ENCODE data around the gene MAP2K4. TPM values are rescaled to one million over a fixed set of nuclear protein-coding genes. Genes with fewer than 3 reads are reported as not detected.

MAP2K4 gene
- polyA plus RNA-seq, 2 of the 4 experiments (the other 2 are of a cell fraction) = 28.9 to 47.7 TPM

- Histone ChIP-seq H3K4me1 (no peaks in the 10 kb centered on the region), H3K4me2 (no peak overlapping the region), H3K4me3 (no peak overlapping the region), H3K27ac (no peak overlapping the region), H3K9me3 (no peaks in the 10 kb centered on the region)
- FAIRE-seq (peak; percentile 98), DNase-seq (ENCODE audit: low read depth in 1 of 2, low spot score in 1 of 2) (peak; percentile 49 to 66), ATAC-seq (peak; percentile 74 to 84; a peak in 5 of 6 replicates)
- TF ChIP-seq SMC3 (IDR thresholded peaks at IDR 0.05) = peak; percentile 73
- peak; percentile 79 for TF ChIP-seq CTCF (IDR thresholded peaks at IDR 0.05)
- TF ChIP-seq PHF8 (IDR thresholded peaks at IDR 0.05; ENCODE audit: borderline replicate concordance, low read depth) = no peak
- TF ChIP-seq RAD21 (conservative IDR thresholded peaks at IDR 0.05 in 1 of 2, IDR thresholded peaks at IDR 0.05 in 1 of 2) = peak; percentile 73 to 82
- no peak for TF ChIP-seq ESRRA (IDR thresholded peaks at IDR 0.05; ENCODE audit: borderline replicate concordance, low read length)
- ChIA-PET POLR2A (interaction anchor here (1.3 kb wide), 1 partner anchor 11 kb away, joined by 7 read pairs; the partner anchor contains the start of gene ZNF18), CTCF (interaction anchor here (0.7 to 6.6 kb wide), 16 partner anchors 9 to 1340 kb away, joined by 3 to 37 read pairs (median 4); partner anchors contain the start of gene ZNF18)
- WGBS (ENCODE audit: missing lambda C conversion rate) = 15% methylated on average over 5 of the region's 5 CpGs
These were observed 33.7 kb upstream of the MAP2K4 start for GRCh38 chr17:11986942-11987329.

- ATAC-seq = no peak
- DNase-seq (ENCODE audit: low read depth in 1 of 2, low spot score in 1 of 2) = no peak
- H3K9me3 ChIP-seq = no peaks in the 10 kb centered on the region
- no peak overlapping the region for H3K4me2 ChIP-seq
- WGBS (ENCODE audit: missing lambda C conversion rate) = 82% methylated on average over 7 of the region's 7 CpGs
- FAIRE-seq = no peak
- no peak overlapping the region for H3K27ac ChIP-seq
- no peak overlapping the region for H3K4me3 ChIP-seq
- H3K4me1 ChIP-seq = no peaks in the 10 kb centered on the region
- POLR2A ChIA-PET = no interaction called here
- CTCF ChIA-PET = interaction anchor here (1.1 to 1.9 kb wide), 3 partner anchors 7 to 346 kb away, joined by 3 to 5 read pairs (median 5); no protein-coding TSS in a partner anchor
- TF ChIP-seq RCOR1 (IDR thresholded peaks at IDR 0.05; ENCODE audit: low read depth, low read length) = no peak
These were observed 30.2 kb upstream of the MAP2K4 start for GRCh38 chr17:11990363-11990983.

- peaks cover 8% of the 10 kb centered on the region for H3K4me1 ChIP-seq
- no peaks in the 10 kb centered on the region for H3K9me3 ChIP-seq
- H3K27ac ChIP-seq = no peak overlapping the region
- WGBS (ENCODE audit: missing lambda C conversion rate) = 65% methylated on average over 4 of the region's 4 CpGs
- no peak for FAIRE-seq
- no peak for ATAC-seq
- no peak overlapping the region for H3K4me3 ChIP-seq
- no peak overlapping the region for H3K4me2 ChIP-seq
- POLR2A ChIA-PET = no interaction called here
- DNase-seq (ENCODE audit: low read depth in 1 of 2, low spot score in 1 of 2) = no peak
- TF ChIP-seq GATA3 (IDR thresholded peaks at IDR 0.05; ENCODE audit: borderline replicate concordance) (no peak), USF2 (IDR thresholded peaks at IDR 0.05) (no peak), ZSCAN20 (CRISPR knock-in tag; IDR thresholded peaks at IDR 0.05) (no peak), RCOR1 (IDR thresholded peaks at IDR 0.05; ENCODE audit: low read depth, low read length) (no peak), POLR2A (IDR thresholded peaks at IDR 0.05; ENCODE audit: low read length) (no peak)
- CTCF ChIA-PET = interaction anchor here (0.7 to 2.1 kb wide), 10 partner anchors 8 to 1373 kb away, joined by 3 to 5 read pairs (median 4); no protein-coding TSS in a partner anchor
These were observed 29.2 kb upstream of the MAP2K4 start for GRCh38 chr17:11991461-11991860.

- Histone ChIP-seq H3K4me1 (peaks cover 8% of the 10 kb centered on the region), H3K27ac (peak overlapping the region; percentile 88 to 94), H3K4me2 (peak overlapping the region; percentile 74), H3K9me3 (no peaks in the 10 kb centered on the region), H3K4me3 (peak overlapping the region; percentile 70)
- under 1% methylated on average over 12 of the region's 14 CpGs for WGBS (ENCODE audit: missing lambda C conversion rate)
- no peak; a peak in 2 of 6 replicates for ATAC-seq
- ChIA-PET POLR2A (interaction anchor here (0.6 to 4.2 kb wide), 52 partner anchors 8 to 1352 kb away, joined by 3 to 217 read pairs (median 4); partner anchors contain the start of genes ELAC2, MAP2K4 and TMEM220), CTCF (interaction anchor here (0.9 to 2.9 kb wide), 10 partner anchors 11 to 1259 kb away, joined by 3 to 24 read pairs (median 4); no protein-coding TSS in a partner anchor)
- TF ChIP-seq ZNF302 (CRISPR knock-in tag; IDR thresholded peaks at IDR 0.05) = no peak
- TF ChIP-seq ESRRA (IDR thresholded peaks at IDR 0.05; ENCODE audit: borderline replicate concordance, low read length) = no peak
- TF ChIP-seq RFX5 (IDR thresholded peaks at IDR 0.05) = 0 out of 2 replicates have a peak, but pooled peaks have one; percentile 56
- peak; percentile 60; the same call in 1 of the 2 replicates for TF ChIP-seq TFCP2L1 (CRISPR knock-in tag; IDR thresholded peaks at IDR 0.05)
- no peak for FAIRE-seq
- peak; percentile 58 to 59 for DNase-seq (ENCODE audit: low read depth in 1 of 2, low spot score in 1 of 2)
These were observed 23.9 kb upstream of the MAP2K4 start for GRCh38 chr17:11996722-11997146.

Measured in A549 (cell line).